ENCODE measurements around the gene NPL. TPM values are rescaled to one million over a fixed set of nuclear protein-coding genes. Genes with fewer than 3 reads are reported as not detected.

Gene NPL
- total RNA-seq, 1 donor from 2014 or later, result 2.1 TPM

GRCh38 chr1:182839209-182840066, 49.9 kb downstream of the NPL start, which contains the start of gene DHX9:
DHX9 (plus strand) TSS chr1:182839347; CDS start chr1:182842567, 3,220 bp downstream.
- H3K36me3 ChIP-seq, result peaks cover 8 to 13% of the 10 kb centered on the region in 2 donors
- peak within 1 kb of the TSS; percentile 90 to 91 for H3K27ac ChIP-seq
- peak within 1 kb of the TSS; percentile 75 to 95 for H3K4me3 ChIP-seq
- DNase-seq (ENCODE audit: low spot score in 2 of 2), result peak; percentile 55 to 96
- intact Hi-C loops (cut with DNase I), result loop anchor here (1.0 to 5.0 kb wide), 3 partner anchors 50 to 633 kb away; partner anchors contain the start of genes NPL and SMG7
- H3K4me1 ChIP-seq, result peaks cover 0 to 10% of the 10 kb centered on the region in 2 donors
- TF ChIP-seq, protein P1, sequence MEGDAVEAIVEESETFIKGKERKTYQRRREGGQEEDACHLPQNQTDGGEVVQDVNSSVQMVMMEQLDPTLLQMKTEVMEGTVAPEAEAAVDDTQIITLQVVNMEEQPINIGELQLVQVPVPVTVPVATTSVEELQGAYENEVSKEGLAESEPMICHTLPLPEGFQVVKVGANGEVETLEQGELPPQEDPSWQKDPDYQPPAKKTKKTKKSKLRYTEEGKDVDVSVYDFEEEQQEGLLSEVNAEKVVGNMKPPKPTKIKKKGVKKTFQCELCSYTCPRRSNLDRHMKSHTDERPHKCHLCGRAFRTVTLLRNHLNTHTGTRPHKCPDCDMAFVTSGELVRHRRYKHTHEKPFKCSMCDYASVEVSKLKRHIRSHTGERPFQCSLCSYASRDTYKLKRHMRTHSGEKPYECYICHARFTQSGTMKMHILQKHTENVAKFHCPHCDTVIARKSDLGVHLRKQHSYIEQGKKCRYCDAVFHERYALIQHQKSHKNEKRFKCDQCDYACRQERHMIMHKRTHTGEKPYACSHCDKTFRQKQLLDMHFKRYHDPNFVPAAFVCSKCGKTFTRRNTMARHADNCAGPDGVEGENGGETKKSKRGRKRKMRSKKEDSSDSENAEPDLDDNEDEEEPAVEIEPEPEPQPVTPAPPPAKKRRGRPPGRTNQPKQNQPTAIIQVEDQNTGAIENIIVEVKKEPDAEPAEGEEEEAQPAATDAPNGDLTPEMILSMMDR (IDR thresholded peaks at IDR 0.05), result peak in 1 of 3 experiments; percentile 20
- no peaks in the 10 kb centered on the region for H3K9me3 ChIP-seq
- no peaks in the 10 kb centered on the region for H3K27me3 ChIP-seq

DNA sequence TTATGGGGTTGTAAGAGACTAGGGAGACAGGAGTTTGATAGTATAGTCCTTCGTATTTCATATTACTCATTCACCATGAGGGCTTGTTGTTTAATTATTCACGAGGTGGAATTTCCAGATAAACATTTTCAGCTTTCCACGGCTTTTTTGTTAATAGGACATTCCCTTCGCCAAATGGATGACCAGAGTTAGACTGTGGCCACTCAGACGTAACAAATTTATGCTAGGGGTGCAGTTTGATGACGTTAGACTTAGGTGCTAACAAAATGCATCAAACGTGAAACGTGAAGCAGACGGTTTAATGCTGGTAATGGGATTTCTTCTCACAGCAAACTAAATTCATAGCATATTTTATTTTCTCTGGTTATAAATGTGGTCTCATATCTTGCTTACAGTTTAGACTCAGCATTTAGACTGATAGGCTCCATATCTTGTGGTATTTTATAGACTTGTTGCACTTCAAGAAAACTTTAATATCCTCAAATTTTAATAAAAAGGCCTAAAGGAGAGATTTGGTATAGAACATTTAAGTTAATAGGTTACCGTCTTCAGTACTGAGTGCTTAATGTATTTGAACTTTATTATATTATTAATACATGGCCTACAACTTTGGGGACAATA, 51.9 kb downstream of the NPL start:
- H3K4me3 ChIP-seq, result peak overlapping the region in 1 of 2 donors; percentile 23
- intact Hi-C loops (cut with DNase I), result no loop called here
- no peaks in the 10 kb centered on the region for H3K27me3 ChIP-seq
- TF ChIP-seq, protein P1 (IDR thresholded peaks at IDR 0.05), result no peak
- H3K9me3 ChIP-seq, result no peaks in the 10 kb centered on the region
- no peak overlapping the region for H3K27ac ChIP-seq
- peaks cover 18 to 20% of the 10 kb centered on the region in 2 donors for H3K36me3 ChIP-seq
- peaks cover 0 to 12% of the 10 kb centered on the region in 2 donors for H3K4me1 ChIP-seq
- no peak for DNase-seq (ENCODE audit: low spot score in 2 of 2)

DNA sequence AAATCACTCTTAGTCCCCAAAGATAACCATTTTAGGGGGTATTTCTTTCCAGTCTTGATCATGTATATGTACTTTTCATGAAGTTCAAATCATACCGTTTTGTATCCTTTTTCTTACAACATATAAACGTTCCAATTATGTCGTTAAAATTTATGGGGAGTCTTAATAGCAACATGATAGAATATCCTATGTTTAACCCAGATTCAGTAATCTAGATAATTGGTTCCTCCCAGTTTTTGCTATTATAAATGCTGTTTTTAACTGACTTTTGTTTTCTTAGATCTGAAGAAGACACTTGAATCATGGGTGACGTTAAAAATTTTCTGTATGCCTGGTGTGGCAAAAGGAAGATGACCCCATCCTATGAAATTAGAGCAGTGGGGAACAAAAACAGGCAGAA, 52.7 kb downstream of the NPL start:
- no peak overlapping the region for H3K27ac ChIP-seq
- intact Hi-C loops (cut with DNase I), result no loop called here
- H3K4me1 ChIP-seq, result peaks cover 0 to 12% of the 10 kb centered on the region in 2 donors

DNA sequence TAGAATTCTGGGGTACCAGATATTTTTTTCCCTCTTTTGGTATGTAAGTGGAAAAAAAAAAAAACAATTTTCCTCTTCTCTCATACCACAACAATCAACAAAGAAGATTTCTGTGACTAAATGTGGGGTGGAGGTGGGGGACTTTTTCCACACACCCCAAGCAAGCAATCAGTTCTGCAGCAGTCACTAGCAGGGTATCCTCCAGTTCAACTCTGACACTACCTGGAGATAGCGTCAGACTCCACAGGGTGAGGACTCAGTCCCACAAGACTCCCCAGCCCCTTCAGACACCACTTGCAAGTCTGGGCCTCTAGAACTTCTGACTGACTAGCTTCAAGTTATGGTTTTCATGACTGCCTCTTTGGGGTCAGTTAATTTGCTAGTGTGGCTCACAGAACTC, 55.8 kb downstream of the NPL start:
- TF ChIP-seq, protein P1 (IDR thresholded peaks at IDR 0.05), result no peak
- Histone ChIP-seq H3K27me3 (no peaks in the 10 kb centered on the region), H3K4me1 (peaks cover 0 to 12% of the 10 kb centered on the region in 2 donors), H3K9me3 (no peaks in the 10 kb centered on the region), H3K4me3 (no peak overlapping the region), H3K36me3 (peaks cover 39 to 47% of the 10 kb centered on the region in 2 donors), H3K27ac (no peak overlapping the region)
- no peak for DNase-seq (ENCODE audit: low spot score in 2 of 2)
- intact Hi-C loops (cut with DNase I), result no loop called here

More for the DNA sequence above, 52.7 kb downstream of the NPL start:
- Histone ChIP-seq H3K36me3 (peaks cover 22 to 23% of the 10 kb centered on the region in 2 donors), H3K27me3 (no peaks in the 10 kb centered on the region), H3K9me3 (no peaks in the 10 kb centered on the region), H3K4me3 (no peak overlapping the region)
- DNase-seq (ENCODE audit: low spot score in 2 of 2), result no peak
- TF ChIP-seq, protein P1 (IDR thresholded peaks at IDR 0.05), result no peak

DNA sequence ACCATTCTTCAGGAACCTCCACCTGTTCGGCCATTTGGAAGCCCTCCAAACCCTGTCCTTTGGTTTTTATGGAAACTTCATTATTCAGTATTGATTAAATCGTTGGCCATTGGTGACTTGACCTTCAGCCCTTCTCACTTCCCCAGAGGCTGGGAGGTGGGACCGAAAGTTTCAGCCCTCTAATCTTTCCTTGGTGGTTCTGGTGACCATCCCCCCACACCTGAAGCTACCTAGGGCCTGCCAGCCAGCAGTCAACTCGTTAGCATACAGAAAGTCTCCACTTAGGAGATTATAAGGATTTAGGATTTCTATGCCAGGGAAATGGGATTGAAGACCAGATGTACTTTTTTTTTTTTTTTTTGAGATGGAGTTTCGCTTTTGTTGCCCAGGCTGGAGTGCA, 56.3 kb downstream of the NPL start:
- Histone ChIP-seq H3K4me3 (no peak overlapping the region), H3K27me3 (no peaks in the 10 kb centered on the region), H3K27ac (no peak overlapping the region), H3K36me3 (peaks cover 40 to 52% of the 10 kb centered on the region in 2 donors), H3K4me1 (peaks cover 0 to 11% of the 10 kb centered on the region in 2 donors), H3K9me3 (no peaks in the 10 kb centered on the region)
- intact Hi-C loops (cut with DNase I), result no loop called here
- no peak for DNase-seq (ENCODE audit: low spot score in 2 of 2)
- TF ChIP-seq, protein P1 (IDR thresholded peaks at IDR 0.05), result no peak

All from ascending aorta (tissue), 2 donors.